ENCODE measurements around the gene SETD7. TPM values are rescaled to one million over a fixed set of nuclear protein-coding genes. Genes with fewer than 3 reads are reported as not detected.

SETD7 gene
- total RNA-seq, 6 experiments from 2014 or later = 31.6 to 53.7 (median 45.4) TPM

- Histone ChIP-seq H3K27ac (no peak overlapping the region), H3K4me3 (no peak overlapping the region), H3K4me1 (peaks cover 0 to 35% (median 7%) of the 10 kb centered on the region in 4 donors), H3K36me3 (no peaks in the 10 kb centered on the region), H3K27me3 (no peaks in the 10 kb centered on the region), H3K9me3 (no peaks in the 10 kb centered on the region)
- TF ChIP-seq CTCF (IDR thresholded peaks at IDR 0.05) (no peak), POLR2A (IDR thresholded peaks at IDR 0.05) (no peak)
- 66% methylated on average over 3 of the region's 3 CpGs for WGBS (ENCODE audit: insufficient coverage, low coverage, low lambda C conversion rate, missing lambda C conversion rate)
- DNase-seq (no peak), ATAC-seq (no peak)
- intact Hi-C loops (cut with DNase I) = loop anchor here in 1 of 2 donors (10.0 kb wide), 1 partner anchor 86 kb away; no protein-coding TSS in a partner anchor
These were observed 54.9 kb downstream of the SETD7 start for GRCh38 chr4:139501117-139501516.

- Histone ChIP-seq H3K4me3 (no peak overlapping the region), H3K9me3 (no peaks in the 10 kb centered on the region), H3K36me3 (no peaks in the 10 kb centered on the region), H3K4me1 (peaks cover 0 to 45% (median 10%) of the 10 kb centered on the region in 4 donors), H3K27ac (peak overlapping the region in 2 of 3 donors; percentile 69 to 85), H3K27me3 (no peaks in the 10 kb centered on the region)
- DNase-seq (no peak), ATAC-seq (no peak)
- WGBS (ENCODE audit: insufficient coverage, low coverage, low lambda C conversion rate, missing lambda C conversion rate) = 64% methylated on average over 4 of the region's 4 CpGs
- intact Hi-C loops (cut with DNase I) = no loop called here
- no peak for TF ChIP-seq POLR2A (IDR thresholded peaks at IDR 0.05)
- TF ChIP-seq CTCF (IDR thresholded peaks at IDR 0.05) = no peak
These were observed 56.8 kb downstream of the SETD7 start for GRCh38 chr4:139499186-139499585.

GRCh38 chr4:139493176-139493575, 62.8 kb downstream of the SETD7 start:
- Histone ChIP-seq H3K27ac (no peak overlapping the region), H3K36me3 (no peaks in the 10 kb centered on the region), H3K4me1 (peaks cover 0 to 30% (median 5%) of the 10 kb centered on the region in 4 donors), H3K9me3 (no peaks in the 10 kb centered on the region), H3K4me3 (no peak overlapping the region), H3K27me3 (no peaks in the 10 kb centered on the region)
- 26% methylated on average over 3 of the region's 4 CpGs for WGBS (ENCODE audit: insufficient coverage, low coverage, low lambda C conversion rate, missing lambda C conversion rate)
- intact Hi-C loops (cut with DNase I) = no loop called here
- DNase-seq (peak in 1 of 3 donors; percentile 72), ATAC-seq (peak; percentile 5 to 57 (median 30))
- no peak for TF ChIP-seq CTCF (IDR thresholded peaks at IDR 0.05)
- TF ChIP-seq POLR2A (IDR thresholded peaks at IDR 0.05) = no peak

GRCh38 chr4:139492429-139492828, 63.6 kb downstream of the SETD7 start:
- ATAC-seq (no peak), DNase-seq (no peak)
- Histone ChIP-seq H3K36me3 (no peaks in the 10 kb centered on the region), H3K9me3 (no peaks in the 10 kb centered on the region), H3K27me3 (no peaks in the 10 kb centered on the region), H3K4me1 (peaks cover 0 to 22% (median 3%) of the 10 kb centered on the region in 4 donors), H3K27ac (no peak overlapping the region), H3K4me3 (no peak overlapping the region)
- TF ChIP-seq POLR2A (IDR thresholded peaks at IDR 0.05) = no peak
- no peak for TF ChIP-seq CTCF (IDR thresholded peaks at IDR 0.05)
- 100% methylated on average over 1 of the region's 2 CpGs for whole genome bisulfite sequencing (ENCODE audit: insufficient coverage, low coverage, low lambda C conversion rate, missing lambda C conversion rate)
- intact Hi-C loops (cut with DNase I) = no loop called here

GRCh38 chr4:139489638-139490037, 66.4 kb downstream of the SETD7 start:
- ATAC-seq (no peak), DNase-seq (no peak)
- intact Hi-C loops (cut with DNase I) = no loop called here
- Histone ChIP-seq H3K27ac (no peak overlapping the region), H3K4me3 (no peak overlapping the region), H3K9me3 (no peaks in the 10 kb centered on the region), H3K4me1 (peaks cover 0 to 4% (median 0%) of the 10 kb centered on the region in 4 donors), H3K36me3 (no peaks in the 10 kb centered on the region), H3K27me3 (no peaks in the 10 kb centered on the region)
- TF ChIP-seq CTCF (IDR thresholded peaks at IDR 0.05) = no peak
- no peak for TF ChIP-seq POLR2A (IDR thresholded peaks at IDR 0.05)
